HG03460 (cell line): Measurements from ENCODE around the gene CALB2.
"Not testable (repeated sequence)": the region's sequence is repeated elsewhere in the genome, so short reads cannot be mapped to it uniquely, and the experiment has no call there.

Source experiments
- ATAC-seq: cut with Tn5 transposase; IDR thresholded peaks from one replicate; pipeline ENCODE4 v1.9.1; 2021; ENCODE audit not compliant: unreplicated experiment

The CALB2 gene, protein sequence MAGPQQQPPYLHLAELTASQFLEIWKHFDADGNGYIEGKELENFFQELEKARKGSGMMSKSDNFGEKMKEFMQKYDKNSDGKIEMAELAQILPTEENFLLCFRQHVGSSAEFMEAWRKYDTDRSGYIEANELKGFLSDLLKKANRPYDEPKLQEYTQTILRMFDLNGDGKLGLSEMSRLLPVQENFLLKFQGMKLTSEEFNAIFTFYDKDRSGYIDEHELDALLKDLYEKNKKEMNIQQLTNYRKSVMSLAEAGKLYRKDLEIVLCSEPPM

DNA sequence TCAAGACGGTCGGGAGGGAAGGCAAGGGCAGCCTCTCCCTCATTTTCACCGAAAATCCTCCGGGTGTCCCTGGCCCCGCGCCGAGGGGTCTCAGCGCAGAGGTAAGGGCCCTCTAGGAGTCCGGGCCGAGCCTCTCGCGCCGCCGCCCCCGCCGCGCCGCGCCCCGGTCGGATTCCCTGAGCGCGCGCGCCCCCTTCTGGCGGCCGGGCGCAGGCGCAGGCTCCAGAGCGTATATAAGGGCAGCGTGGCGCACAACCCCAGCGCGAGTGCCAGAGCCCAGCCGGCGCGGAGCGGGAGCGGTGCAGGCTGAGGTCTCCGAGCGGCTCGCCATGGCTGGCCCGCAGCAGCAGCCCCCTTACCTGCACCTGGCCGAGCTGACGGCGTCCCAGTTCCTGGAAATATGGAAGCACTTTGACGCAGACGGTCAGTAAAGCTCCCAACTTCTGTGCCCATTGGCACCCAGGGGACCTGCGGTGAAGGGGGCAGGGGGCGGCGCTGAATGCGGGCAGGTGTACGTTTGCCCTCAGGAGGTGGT, at the start of gene CALB2:
TSS of gene CALB2 (plus strand) at position 260 of the 535 bp plus-strand sequence. CDS start at position 330, 70 bp downstream.
- peak; percentile 82 for ATAC-seq

DNA sequence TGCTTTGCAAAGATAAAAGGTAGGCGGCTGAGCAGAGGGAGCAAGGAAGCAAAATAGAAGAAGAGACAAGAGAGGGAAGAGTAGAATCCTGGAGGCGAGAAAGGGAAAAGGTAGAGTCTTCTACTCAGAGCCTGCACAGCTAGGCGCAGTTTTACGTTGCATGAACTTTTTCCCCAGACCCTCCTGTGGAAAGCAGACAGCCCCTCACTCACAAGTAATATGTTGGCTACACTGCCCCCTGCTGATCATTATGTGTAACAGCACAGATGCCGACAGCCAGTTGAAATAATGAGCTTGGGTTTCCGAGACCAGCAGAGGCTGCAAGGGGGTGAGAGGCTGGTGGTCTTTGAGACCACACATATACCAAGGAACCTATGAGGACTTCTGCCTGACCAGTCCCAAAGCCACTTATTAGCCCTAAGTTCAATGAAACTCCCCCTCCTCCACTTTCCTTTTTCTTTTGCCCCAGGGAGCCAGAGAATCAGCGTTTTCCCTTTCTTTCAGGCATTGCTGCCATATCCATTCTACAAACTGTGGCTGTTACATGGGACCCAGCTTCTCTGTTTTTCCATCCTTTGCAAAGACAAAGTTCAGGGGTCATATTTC, 46.9 kb upstream of the CALB2 start:
- ATAC-seq: no peak

DNA sequence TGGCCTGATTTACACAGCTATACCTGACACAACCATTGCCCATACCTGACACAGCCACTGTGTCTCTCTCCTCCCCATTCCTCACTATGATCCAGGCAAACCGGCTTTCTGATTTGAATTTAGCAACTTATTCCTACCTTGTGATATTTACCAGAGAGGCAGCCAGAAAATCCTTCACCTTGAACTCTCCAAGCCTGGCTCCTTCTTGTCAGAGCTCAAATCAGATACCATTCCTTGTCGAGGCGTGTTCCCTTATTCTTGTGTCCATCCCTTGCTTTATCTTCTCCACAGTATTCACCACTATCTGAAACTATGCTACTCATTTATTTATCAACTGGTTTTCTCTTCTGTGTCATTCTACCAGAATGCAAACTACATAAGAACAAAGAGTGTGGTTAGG, 44.9 kb upstream of the CALB2 start:
- ATAC-seq: not testable (repeated sequence)

DNA sequence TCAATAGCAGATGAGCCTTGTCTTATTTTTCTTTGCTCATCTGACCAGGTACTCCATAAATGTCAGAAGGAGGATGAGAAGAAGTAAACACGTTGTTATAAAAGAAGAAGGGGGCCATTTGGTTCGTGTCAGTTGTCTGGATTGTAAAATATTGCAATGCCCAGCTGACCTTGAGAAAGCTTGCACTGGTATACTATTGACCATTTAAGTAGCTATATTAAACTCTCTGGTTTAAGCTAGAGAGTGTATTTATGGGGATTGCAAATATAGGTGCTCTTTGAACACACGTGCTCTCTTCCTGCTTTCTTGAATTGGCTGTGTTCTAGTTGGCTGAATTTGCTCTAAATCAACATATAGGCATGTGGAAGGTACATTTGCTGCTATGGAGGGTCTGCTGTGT, 43.3 kb upstream of the CALB2 start:
- ATAC-seq: no peak

DNA sequence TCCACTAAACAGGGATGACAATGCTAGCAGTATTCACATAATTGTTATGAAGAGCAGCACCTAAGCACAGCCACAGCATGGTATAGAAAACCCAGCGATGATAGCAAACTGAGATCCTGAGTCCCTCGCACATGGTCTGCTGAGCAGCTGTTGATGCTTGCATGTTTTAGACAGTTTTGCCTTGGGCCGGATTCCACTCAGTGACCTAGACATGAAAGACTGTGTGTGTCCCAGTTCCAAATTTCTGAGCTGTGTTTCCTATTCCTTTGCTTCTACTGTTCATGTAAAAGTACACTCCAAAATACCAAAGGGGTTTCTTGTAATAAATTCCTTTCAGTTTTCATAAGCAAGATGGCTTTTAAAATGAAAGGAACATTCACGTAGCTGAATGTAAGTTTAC, 38.5 kb upstream of the CALB2 start:
- no peak for ATAC-seq

DNA sequence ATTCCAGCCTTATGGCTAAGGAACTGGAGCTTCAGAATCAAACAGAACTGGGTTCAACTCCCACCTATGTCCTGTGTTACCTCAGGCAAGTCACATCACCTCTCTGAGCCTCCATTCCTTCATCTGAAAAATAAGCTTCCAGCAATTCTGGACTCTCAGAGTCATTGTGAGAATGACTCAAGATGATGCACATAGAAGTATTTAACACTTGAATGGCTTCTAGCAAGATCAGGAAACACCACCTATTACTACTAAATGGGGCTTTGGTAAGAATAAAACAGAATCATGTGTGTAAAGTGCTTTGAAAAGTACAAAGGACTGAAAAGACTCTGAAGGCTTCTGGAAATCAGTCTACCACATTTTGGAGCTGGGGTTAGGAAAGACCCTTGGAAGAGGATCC, 30.8 kb upstream of the CALB2 start:
- ATAC-seq: no peak

DNA sequence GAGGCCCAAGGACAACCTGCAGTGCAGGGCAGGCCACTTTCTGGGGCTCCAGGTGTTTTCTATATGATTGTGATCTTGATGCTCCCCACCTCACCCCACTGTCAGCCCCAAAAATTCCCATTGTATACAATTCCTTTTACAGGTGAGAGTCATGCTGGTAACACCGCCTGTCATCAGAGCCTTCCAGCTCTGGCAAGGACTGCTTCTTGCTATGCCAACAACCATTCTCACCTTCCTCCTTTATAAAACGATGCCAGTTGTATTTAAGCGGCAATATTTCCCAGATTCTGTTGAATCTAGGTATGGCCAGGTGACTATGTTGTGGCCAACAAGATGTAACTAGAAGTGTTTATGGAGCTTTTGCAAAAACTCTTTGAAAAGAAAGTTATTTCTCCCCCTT, 30.4 kb upstream of the CALB2 start:
- no peak for ATAC-seq

DNA sequence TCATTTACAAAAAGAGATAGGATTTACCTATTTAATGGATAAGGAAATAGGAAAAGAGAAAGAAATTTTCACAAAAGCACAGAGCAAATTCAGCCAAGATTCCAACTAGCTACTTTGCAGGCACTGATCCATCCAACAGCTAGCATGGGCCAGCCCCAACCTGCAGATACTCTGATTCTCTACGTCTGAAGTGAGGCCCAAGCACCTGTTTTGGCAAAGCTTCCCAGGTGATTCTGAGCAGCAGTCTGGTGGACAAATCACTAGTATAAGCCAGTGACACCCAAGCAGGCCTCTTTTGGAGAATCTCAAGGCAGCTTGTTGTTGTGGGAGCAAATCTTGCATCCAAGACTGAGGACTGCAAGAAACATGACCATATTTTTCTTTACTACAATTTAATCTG, 20.9 kb upstream of the CALB2 start:
- no peak for ATAC-seq

DNA sequence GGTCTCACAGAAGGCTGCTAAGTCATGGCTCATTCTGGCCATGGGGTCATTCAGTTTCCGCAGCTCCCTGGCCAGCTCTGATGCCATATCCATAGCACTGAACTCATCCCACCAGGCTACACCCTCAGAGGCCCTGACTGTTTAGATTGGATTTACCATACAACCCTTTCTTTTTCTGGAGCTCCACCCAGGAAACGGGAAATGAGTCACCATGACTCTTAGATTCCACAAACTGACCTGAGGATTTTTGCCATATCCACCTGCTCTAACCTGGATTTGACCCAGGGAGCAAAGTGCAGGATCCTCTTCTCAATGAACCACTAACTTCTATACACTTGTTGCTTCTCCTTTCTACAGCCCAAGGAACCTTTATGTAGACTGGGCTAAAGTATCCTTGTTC, 20.3 kb upstream of the CALB2 start:
- no peak for ATAC-seq

DNA sequence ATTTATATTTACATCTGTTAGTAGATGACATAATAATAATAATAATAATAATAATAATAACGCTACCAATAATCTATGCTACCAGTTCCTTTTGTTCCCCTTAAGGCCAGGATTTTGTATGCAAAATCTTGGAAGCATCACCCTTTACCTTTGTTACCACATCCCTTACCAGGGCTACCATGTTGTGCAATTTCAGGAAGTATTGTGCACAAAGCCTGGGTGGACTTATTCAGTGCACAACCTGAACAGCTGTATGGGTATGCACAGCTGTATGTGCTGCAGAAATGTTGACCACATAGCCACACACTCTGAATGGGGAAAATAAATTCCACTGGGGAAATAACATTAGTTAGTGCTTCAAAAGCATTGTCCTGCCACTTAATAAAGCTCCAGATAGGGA, 19.9 kb upstream of the CALB2 start:
- ATAC-seq: no peak

DNA sequence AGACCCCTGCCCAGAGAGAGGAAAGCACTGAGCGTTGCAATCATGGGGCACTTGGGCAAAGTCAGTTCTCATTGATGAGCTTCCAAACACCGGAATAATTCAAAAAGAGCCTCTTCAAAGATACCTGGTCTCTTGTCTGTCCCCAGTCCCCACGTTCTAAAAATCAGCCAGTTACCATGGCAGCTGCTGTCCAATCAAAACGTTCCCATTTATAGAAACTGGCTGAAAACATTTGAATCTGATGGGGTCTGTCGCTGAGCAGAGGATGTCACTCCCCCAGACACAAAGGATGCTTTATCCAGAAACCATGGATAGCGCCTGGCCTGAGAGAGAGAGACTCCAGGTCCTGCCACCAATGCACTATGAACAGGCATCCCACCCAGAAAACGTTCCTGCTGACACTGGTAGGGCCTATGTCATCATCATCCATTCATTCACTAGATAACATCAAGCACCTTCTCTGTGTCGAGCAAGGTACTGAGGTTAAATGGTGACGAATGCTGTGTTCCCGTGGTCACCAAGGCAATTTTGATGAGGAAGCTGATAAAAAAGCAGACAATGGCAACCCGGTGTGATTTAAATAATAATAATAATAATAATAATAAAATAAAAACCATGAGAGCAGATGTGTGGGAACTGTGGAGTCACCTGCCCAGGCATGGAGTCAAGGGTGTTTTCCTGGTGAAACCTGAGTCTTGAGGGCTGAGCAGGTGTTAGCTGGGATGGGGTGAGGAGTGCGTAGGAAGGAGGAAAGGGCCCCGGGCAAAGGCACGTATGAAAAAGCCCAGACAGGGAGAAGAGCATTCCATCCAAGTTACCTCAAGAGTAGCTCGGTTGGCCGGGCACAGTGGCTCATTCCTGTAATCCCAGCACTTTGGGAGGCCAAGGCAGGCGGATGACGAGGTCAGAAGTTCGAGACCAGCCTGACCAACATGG, 19.0 kb upstream of the CALB2 start:
- ATAC-seq: no peak

DNA sequence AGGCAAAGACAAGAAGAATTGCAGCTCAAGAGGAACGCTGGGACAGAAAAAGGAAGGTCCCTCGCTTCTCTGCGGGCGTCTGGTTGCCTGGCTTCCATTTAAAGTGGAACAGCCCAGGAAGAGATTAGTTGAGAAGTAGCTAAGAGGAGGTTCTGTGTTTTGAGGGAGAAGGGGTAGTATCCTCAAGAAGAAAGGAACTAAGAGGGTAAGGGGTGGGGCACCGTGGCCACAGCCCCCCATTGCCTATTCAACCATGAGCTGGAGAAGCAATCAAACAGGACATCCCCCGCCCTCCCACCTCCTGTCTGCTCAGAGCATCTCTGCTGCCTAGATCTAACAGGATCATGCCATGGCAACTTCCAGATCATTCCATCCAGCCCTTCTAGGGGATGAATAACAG, 18.1 kb upstream of the CALB2 start:
- ATAC-seq: no peak

DNA sequence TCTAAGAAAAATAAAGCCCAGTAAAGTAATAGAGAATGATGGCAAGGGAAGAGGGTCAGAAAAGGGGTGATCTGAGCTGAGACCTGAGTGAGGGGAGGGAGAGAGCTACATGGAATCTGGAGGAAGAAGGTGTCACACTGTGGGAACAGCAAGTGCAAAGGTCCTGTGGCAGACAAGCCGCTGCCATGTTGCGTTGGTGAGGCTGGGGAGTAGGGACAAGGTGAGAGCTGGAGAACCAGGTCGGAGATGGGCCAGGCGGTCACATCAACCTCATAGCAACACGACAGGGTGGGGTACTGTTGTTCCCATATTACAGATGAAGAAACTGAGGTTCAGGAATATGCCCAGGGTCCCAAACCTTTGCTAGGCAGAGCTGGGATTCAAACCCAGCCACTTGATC, 16.6 kb upstream of the CALB2 start:
- no peak for ATAC-seq

DNA sequence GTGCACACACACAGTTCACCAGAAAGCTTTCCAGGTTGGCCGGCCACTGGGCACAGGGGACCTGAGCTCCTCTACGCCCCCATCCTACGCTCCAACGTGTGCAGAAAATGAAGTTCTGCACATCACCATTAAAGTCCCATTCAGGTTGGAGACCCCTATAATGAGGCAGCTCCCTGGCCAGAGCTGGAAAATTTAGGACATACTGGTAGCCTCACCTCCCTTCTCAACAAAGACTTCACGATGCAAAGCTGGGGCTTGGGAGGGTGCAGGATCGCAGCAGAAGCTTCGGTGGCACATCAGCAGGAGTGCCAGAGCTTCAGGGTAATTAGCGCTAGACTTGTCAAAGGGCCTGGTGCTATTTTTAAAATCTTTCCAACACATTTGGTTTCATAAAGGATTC, 15.4 kb upstream of the CALB2 start:
- no peak for ATAC-seq

DNA sequence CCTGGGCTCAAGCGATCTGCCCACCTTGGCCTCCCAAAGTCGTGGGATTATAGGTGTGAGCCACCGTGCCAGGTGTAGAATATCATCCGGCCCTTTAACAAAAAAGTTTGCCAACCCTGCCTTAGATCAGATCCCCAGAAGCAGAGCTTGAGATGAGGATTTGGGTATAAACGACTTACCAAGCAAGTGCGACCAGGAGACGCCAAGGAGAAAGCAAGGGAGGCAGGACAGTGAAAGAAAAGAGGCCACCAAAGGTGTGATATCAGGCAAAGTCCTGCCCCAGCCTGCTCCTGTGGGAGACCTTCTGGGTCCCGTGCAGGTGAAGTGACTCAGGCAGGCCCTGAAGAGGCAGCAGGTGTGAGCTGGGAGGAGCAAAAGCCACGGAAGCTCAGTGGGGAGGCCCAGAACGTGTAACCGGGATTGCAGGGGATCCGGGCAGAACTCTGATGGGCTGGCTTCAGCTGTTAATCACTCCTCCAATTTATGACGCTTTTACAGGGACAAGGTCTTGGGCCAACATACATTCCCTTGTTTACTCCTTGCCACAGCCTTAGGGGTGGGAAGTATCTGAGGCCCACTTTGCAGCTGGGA, 14.1 kb upstream of the CALB2 start:
- no peak for ATAC-seq

DNA sequence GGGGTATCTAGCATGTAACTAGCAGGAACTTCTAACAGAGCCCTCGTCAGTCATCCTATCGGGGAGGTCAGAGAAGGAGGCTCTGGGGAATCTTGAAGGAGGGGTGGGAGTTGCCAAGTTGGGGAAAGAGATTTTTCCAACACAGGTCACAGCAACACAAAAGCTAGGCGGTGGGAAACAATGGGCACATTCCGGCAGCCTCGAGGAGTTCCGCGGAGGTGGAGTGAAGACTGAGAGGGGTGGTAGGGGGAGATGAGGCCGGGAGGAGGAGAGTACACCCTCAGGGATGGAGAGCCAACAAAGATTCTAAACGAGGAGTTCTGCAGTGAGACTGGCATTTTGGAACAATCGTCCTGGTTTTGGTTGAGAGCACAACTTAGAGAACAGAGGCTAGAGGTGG, 13.5 kb upstream of the CALB2 start:
- ATAC-seq: no peak

DNA sequence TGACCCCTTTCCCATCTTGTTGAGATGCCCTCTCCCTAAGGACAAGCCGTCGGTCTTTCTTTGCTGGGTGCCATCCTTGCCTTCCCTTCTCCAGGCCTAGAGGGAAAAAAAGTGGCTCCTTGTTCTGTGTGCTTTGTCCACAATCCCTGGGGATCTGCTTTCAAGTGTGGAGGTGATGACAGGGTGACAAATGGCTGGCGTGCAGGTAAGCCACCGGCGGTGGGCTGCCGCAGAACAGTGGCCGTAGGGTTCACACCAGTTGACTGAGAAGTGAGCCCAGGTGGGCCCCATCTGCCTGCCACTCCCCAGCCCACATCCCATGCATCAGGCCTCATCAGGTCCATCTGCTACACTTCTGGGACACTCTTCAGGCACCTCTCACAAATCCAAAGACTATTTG, 11.4 kb upstream of the CALB2 start:
- ATAC-seq: no peak

DNA sequence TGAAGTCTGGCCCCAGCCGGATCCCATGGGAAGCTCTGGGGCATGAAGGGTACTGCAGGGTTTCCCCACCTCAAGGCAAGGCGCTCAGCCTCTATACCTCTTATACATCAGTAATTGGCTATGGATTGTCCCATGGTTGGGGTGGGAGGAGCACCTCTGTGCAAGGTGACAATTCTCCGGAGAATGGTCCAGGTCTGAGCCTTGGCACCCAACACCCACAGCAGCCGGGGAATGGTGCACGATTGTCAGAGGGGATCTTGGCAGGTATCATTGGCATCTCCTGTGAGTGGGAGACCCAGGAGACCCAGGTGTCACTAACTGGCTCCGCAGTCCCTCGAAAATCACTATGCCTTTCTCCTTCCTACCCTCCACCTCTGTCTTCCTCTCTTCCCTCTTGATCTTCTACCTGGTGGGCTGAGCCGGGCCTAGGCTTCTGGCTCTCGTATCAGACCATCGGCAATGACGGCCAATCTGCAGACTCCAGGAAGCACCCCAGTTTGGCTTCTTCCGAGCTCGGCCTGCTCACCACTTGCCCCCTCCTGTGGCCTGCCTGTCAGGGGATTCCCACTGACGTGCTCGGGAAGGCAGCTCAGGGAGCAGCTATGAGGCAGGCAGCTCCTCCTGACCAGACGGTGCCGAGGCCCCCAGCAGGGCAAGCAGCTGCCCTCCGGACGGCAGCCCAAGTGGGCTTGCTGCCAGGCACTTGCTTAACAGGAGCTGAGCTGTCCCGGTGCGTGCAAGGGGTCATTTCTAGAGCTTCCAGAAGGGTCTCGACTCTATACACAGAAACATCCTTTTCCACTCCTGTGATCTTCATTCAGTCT, 10.0 kb upstream of the CALB2 start:
- no peak for ATAC-seq

DNA sequence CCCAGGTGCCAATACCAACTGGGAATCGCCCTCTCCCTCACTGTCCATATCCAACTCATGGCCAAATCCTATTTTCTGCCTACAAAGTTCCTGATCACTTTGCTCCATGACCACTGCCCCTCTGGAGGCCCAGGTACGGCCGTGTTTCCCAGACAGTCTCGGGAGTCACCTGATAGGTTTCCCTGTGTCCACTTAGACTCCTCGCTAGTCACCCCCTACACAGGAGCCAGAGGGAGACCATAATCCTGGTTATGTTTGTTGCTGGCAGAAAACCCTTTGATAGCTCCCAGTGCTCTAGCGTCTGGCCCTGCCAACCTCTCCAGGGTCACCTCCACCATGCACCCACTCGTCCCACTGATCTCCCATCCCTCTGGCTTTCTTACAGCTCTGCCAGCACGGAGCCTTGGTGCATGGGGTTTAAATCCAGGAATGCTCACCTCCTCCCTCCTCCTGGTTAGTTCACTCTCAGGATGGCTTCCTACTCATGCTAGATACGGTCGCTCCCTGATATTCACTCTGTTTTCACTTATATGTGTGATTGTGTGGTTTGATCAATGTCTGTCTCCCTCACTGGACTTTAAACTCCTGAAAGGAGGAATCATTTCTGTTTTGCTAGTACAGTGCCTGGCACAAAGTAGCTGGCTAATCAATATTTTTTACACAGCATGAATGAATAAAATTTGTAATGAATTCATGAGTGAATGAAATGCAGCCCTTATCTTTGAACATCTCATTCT, 7.5 kb upstream of the CALB2 start:
- no peak for ATAC-seq

DNA sequence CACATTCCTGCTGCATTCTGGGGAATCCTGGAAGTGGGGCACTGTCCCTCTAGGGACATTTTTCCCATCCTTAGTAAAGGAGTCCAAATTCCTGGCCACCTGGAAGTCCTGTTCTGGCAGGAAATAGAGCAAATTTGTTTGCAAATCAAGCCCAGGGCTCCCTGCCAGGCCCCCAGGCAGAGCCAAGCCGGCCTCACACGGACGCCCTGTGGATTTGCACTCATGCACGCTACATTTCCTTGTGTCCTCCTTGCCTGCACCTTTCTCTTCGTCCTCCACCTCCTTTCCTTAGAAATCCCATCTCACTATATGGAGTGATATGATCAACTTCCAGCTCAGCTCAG, 7.0 kb upstream of the CALB2 start:
- no peak for ATAC-seq
